Brain microvascular endothelial cell (primary cell): ENCODE measurements around the gene MGAT3.

Experiments used
- DNase-seq: peaks from one replicate; pipeline ENCODE4 v3.0.0-alpha.2; 2020
- H3K27ac ChIP-seq: fragments of 250-450 bp; sonication (Bioruptor Pico); 2 replicates; pipeline ENCODE4 v1.5.1; 2020; ENCODE audit warnings: mild to moderate bottlenecking, moderate library complexity
- H3K27me3 ChIP-seq: fragments of 250-450 bp; sonication (Bioruptor Pico); replicated peaks from 2 replicates; pipeline ENCODE4 v1.5.1; 2020; ENCODE audit warnings: mild to moderate bottlenecking
- H3K36me3 ChIP-seq: fragments of 250-450 bp; sonication (Bioruptor Pico); replicated peaks from 2 replicates; pipeline ENCODE4 v1.5.1; 2020; ENCODE audit warnings: mild to moderate bottlenecking
- H3K4me3 ChIP-seq: 2 replicates; pipeline ENCODE4 v1.5.1; 2011; ENCODE audit warnings: low read depth, mild to moderate bottlenecking, control low read depth, low read length, moderate library complexity
- in situ Hi-C: cut with HindIII; loops from 2 replicates; pipeline ENCODE4 v1.10.0; 2017; ENCODE audit warnings: low sequenced_read_pairs, low pct_ligation_motif_present
- TF ChIP-seq, protein P1 (sequence below): IDR thresholded peaks from 2 replicates; pipeline ENCODE4 v1.5.1; 2011; ENCODE audit warnings: low read depth, mild to moderate bottlenecking, moderate library complexity, low read length, control low read depth, inconsistent platforms; ENCODE audit errors: missing control alignments

MGAT3 gene

DNA sequence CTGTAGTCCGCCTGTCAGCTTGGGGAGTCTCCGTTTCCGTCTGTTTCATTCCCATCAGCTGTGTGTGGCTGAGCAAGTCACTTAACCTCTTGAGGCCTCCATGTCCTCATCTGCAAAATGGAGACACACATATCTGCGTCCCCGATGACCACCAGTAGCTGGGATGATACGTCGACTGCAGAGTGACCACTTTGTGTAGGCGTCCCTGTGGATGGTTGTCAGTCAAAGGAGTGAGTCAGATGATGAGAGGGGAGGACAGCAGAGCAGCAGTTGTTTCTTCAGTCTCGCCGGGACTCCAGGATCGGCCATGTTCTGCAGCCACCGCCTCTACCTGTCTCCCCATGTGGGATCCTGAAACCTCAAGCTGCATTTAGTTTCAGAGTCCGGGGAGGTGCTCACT, 19.9 kb downstream of the MGAT3 start:
- DNase-seq, result no peak
- in situ Hi-C loops, result no loop called here
- Histone ChIP-seq H3K27me3 (no peaks in the 10 kb centered on the region), H3K36me3 (no peaks in the 10 kb centered on the region), H3K4me3 (no peak overlapping the region), H3K27ac (no peak overlapping the region)
- TF ChIP-seq, protein P1, sequence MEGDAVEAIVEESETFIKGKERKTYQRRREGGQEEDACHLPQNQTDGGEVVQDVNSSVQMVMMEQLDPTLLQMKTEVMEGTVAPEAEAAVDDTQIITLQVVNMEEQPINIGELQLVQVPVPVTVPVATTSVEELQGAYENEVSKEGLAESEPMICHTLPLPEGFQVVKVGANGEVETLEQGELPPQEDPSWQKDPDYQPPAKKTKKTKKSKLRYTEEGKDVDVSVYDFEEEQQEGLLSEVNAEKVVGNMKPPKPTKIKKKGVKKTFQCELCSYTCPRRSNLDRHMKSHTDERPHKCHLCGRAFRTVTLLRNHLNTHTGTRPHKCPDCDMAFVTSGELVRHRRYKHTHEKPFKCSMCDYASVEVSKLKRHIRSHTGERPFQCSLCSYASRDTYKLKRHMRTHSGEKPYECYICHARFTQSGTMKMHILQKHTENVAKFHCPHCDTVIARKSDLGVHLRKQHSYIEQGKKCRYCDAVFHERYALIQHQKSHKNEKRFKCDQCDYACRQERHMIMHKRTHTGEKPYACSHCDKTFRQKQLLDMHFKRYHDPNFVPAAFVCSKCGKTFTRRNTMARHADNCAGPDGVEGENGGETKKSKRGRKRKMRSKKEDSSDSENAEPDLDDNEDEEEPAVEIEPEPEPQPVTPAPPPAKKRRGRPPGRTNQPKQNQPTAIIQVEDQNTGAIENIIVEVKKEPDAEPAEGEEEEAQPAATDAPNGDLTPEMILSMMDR, result no peak

DNA sequence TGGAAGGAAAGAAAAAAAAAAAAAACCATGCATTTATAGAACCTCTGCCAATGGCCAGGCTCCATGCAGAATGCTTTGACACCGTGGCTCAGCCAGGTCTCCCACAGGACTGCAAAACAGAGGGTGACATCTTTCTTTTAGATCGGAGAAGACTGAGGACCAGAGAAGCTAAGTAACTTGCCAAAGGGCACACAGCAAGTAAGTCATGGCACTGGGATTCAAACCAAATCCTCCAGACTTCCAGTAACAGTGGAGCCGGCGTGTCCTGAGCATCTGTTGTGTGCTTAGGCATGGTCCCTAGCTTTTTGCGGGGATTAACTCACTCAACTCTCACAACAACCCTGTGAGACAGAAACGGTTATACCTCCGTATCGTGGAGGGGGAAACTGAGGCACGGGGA, 20.7 kb downstream of the MGAT3 start:
- in situ Hi-C loops, result no loop called here
- TF ChIP-seq, protein P1, result no peak
- no peaks in the 10 kb centered on the region for H3K27me3 ChIP-seq
- H3K27ac ChIP-seq, result no peak overlapping the region
- no peaks in the 10 kb centered on the region for H3K36me3 ChIP-seq
- H3K4me3 ChIP-seq, result no peak overlapping the region
- DNase-seq, result no peak

DNA sequence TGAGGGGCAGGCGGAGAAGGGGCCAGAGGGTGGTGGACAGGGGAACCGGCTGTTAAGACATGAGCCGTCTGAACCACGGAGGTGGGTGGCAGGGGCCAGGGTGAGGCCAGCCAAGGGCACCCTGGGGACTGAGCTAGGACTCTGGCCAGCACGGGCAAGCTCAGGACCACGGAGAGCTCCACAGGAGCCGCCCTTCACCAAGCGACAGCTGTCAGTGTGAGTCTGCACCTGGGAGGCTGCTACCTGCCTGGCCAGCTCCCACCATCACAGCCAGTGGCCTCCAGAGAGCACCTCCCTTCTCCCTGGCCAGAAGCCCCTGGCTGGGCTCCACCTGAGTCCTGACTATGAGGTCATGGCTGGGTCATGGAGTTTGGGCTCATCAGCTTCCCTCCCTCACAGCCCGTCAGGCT, 21.6 kb downstream of the MGAT3 start:
- TF ChIP-seq, protein P1, result no peak
- no peak for DNase-seq
- no peak overlapping the region for H3K4me3 ChIP-seq
- H3K27me3 ChIP-seq, result no peaks in the 10 kb centered on the region
- H3K27ac ChIP-seq, result no peak overlapping the region
- no peaks in the 10 kb centered on the region for H3K36me3 ChIP-seq
- in situ Hi-C loops, result no loop called here

DNA sequence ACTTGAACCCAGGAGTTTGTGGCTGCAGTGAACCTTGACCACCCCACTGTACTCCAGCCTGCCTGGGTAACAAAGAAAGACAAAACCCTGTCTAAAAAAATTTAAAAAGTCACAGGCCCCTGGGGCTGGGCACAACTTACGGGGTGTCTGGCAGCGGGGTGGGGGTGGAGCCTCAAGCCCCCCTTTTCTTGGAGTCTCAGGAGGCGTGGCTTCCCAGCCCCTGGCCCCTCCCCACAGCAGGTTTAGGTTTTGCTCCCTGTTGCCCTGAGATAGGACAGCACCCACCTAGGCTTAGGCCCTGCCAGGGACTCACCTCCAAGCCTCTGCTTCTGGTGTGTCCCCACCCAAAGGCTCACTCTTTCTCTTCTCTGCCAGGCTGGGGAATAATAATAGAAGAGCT, 22.4 kb downstream of the MGAT3 start:
- TF ChIP-seq, protein P1, result no peak
- Histone ChIP-seq H3K4me3 (no peak overlapping the region), H3K27ac (no peak overlapping the region), H3K36me3 (no peaks in the 10 kb centered on the region), H3K27me3 (no peaks in the 10 kb centered on the region)
- DNase-seq, result no peak
- in situ Hi-C loops, result no loop called here

DNA sequence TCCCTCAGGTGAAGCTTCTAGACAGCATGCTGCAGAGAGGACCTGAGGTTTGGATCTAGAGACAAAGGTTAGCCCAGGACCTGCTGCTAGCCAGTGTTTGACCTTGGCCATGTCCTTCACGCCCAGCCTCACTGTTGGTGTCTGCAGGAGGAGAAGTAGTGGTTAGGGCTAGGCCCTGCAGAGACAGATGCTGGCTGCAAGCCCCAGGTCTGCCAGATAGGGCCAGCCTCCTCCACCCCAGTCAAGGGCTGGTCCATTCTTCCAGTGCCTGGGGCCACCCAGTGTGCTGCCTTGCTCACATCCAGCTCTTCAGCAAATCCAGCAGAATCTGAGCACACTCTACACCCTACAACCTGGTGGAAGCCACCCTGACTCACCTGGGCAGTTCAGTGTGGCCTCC, 23.7 kb downstream of the MGAT3 start:
- H3K27ac ChIP-seq, result no peak overlapping the region
- in situ Hi-C loops, result no loop called here
- TF ChIP-seq, protein P1, result no peak
- no peak overlapping the region for H3K4me3 ChIP-seq
- no peak for DNase-seq
- no peaks in the 10 kb centered on the region for H3K36me3 ChIP-seq
- H3K27me3 ChIP-seq, result no peaks in the 10 kb centered on the region

DNA sequence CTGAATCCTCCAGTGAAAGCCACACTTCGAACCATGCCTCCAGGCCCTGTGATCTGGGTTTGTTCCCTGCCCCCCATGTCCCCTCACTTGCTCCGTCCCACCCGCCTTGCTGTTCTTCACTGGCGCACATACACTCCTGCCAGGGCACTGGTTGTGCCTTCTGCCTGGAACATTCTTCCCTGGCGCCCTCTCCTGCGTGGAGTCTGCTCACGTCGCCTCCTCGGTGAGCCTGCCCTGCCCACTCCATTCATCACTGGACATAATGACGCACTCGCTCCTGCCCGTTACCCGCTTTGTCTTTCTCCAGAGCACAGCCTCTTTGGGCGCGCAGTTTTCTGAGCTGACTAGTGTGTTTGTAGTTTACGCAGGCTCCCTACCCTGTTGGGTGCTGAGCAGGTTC, 24.2 kb downstream of the MGAT3 start:
- no peak overlapping the region for H3K27ac ChIP-seq
- in situ Hi-C loops, result no loop called here
- no peak for DNase-seq
- no peaks in the 10 kb centered on the region for H3K27me3 ChIP-seq
- TF ChIP-seq, protein P1, result no peak
- no peaks in the 10 kb centered on the region for H3K36me3 ChIP-seq
- H3K4me3 ChIP-seq, result no peak overlapping the region
